ENCODE results near the gene ZBTB45.

- no peak for TF ChIP-seq SIN3A (IDR thresholded peaks at IDR 0.05; ENCODE audit: borderline replicate concordance in 2 of 2, control insufficient read depth in 1 of 2, low read depth in 2 of 2, low read length in 2 of 2)
- no peak for TF ChIP-seq ETS1 (conservative IDR thresholded peaks at IDR 0.05; ENCODE audit: control insufficient read depth, low read depth, low read length)
- no peak for TF ChIP-seq CTCF (IDR thresholded peaks at IDR 0.05 in 2 of 3, conservative IDR thresholded peaks at IDR 0.05 in 1 of 3; ENCODE audit: insufficient read depth in 2 of 3, low read depth in 1 of 3, low read length in 3 of 3)
- no peak for TF ChIP-seq ZKSCAN3 (CRISPR knock-in tag; IDR thresholded peaks at IDR 0.05)
- TF ChIP-seq SPI1 (IDR thresholded peaks at IDR 0.05; ENCODE audit: borderline replicate concordance, low read depth, low read length), result no peak
- no peak for TF ChIP-seq SAP30 (IDR thresholded peaks at IDR 0.05; ENCODE audit: borderline replicate concordance, insufficient read depth, low read depth, low read length, poor library complexity, severe bottlenecking)
- no peak for TF ChIP-seq ZNF274 (IDR thresholded peaks at IDR 0.05; ENCODE audit: borderline replicate concordance, low read depth, low read length)
- no peak for TF ChIP-seq ZNF134 (CRISPR knock-in tag; conservative IDR thresholded peaks at IDR 0.05)
Measured at GRCh38 chr19:58514564-58515022, 5.0 kb downstream of the ZBTB45 start.

Measured in K562 (cell line).